ENCODE measurements around the gene MAL. TPM values are rescaled to one million over a fixed set of nuclear protein-coding genes. Genes with fewer than 3 reads are reported as not detected.

Gene MAL
- total RNA-seq, 1 experiment from 2014 or later, result not detected

DNA sequence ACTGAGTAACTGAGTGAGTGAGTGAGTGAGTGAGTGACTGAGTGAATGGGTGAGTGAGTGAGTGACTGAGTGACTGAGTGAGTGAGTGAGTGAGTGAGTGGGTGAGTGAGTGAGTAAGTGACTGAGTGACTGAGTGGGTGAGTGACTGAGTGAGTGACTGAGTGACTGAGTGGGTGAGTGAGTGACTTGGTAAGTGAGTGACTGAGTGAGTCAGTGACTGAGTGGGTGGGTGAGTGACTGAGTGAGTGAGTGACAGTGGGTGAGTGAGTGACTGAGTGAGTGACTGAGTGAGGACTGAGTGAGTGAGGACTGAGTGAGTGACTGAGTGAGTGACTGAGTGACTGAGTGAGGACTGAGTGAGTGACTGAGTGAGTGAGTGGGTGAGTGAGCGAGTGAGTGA, 13.9 kb downstream of the MAL start:
- DNase-seq (ENCODE audit: unreplicated experiment), result no peak
- Mint-ChIP-seq H3K4me1 (ENCODE audit: insufficient read depth, unreplicated experiment) (peaks cover 11% of the 10 kb centered on the region), H3K36me3 (ENCODE audit: insufficient read depth, unreplicated experiment) (no peaks in the 10 kb centered on the region), H3K27me3 (ENCODE audit: insufficient read depth, unreplicated experiment) (peaks cover 12% of the 10 kb centered on the region), H3K9me3 (ENCODE audit: unreplicated experiment) (peaks cover 33% of the 10 kb centered on the region), H3K4me3 (ENCODE audit: unreplicated experiment) (no peak overlapping the region), H3K27ac (ENCODE audit: low read depth, unreplicated experiment) (no peak overlapping the region)
- no peak for TF ChIP-seq CTCF (IDR thresholded peaks at IDR 0.05; ENCODE audit: unreplicated experiment)
- intact Hi-C loops (cut with micrococcal nuclease), result no loop called here
- POLR2A ChIA-PET, result no interaction called here
- CTCF ChIA-PET, result interaction anchor here (1.0 kb wide), 2 partner anchors 17 to 39 kb away, joined by 3 to 4 read pairs; no protein-coding TSS in a partner anchor
- no TSS peak for BruUV-seq (replicated peaks)

DNA sequence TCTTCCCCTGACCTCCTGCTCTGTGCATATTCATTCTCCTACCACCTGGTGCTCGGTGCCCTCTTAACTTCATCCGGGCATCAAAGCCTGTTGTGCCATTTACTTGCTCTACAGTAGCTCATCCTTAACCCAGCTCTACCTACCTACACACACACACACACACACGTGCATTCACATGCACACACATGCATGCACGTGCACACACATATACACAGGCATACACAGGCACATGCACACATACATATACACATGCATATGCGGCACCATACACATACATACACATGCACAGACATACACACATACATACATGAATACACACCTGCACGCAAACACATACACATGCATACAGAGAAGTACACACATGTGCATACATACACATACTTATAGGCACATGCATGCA, 14.5 kb downstream of the MAL start:
- intact Hi-C loops (cut with micrococcal nuclease), result no loop called here
- Mint-ChIP-seq H3K36me3 (ENCODE audit: insufficient read depth, unreplicated experiment) (no peaks in the 10 kb centered on the region), H3K27me3 (ENCODE audit: insufficient read depth, unreplicated experiment) (peaks cover 11% of the 10 kb centered on the region), H3K4me1 (ENCODE audit: insufficient read depth, unreplicated experiment) (peaks cover 11% of the 10 kb centered on the region), H3K27ac (ENCODE audit: low read depth, unreplicated experiment) (no peak overlapping the region), H3K9me3 (ENCODE audit: unreplicated experiment) (peaks cover 33% of the 10 kb centered on the region), H3K4me3 (ENCODE audit: unreplicated experiment) (no peak overlapping the region)
- no peak for TF ChIP-seq CTCF (IDR thresholded peaks at IDR 0.05; ENCODE audit: unreplicated experiment)
- ChIA-PET POLR2A (no interaction called here), CTCF (interaction anchor here (0.7 to 1.0 kb wide), 3 partner anchors 18 to 39 kb away, joined by 3 to 4 read pairs (median 4); no protein-coding TSS in a partner anchor)
- DNase-seq (ENCODE audit: unreplicated experiment), result no peak
- no TSS peak for BruUV-seq (replicated peaks)

GRCh38 chr2:95040426-95040825, 14.9 kb downstream of the MAL start:
- H3K27me3 Mint-ChIP-seq (ENCODE audit: insufficient read depth, unreplicated experiment), result peaks cover 11% of the 10 kb centered on the region
- TF ChIP-seq CTCF (IDR thresholded peaks at IDR 0.05; ENCODE audit: unreplicated experiment), result no peak
- peaks cover 33% of the 10 kb centered on the region for H3K9me3 Mint-ChIP-seq (ENCODE audit: unreplicated experiment)
- POLR2A ChIA-PET, result no interaction called here
- intact Hi-C loops (cut with micrococcal nuclease), result no loop called here
- DNase-seq (ENCODE audit: unreplicated experiment), result no peak
- no peak overlapping the region for H3K27ac Mint-ChIP-seq (ENCODE audit: low read depth, unreplicated experiment)
- no TSS peak for BruUV-seq (replicated peaks)
- H3K36me3 Mint-ChIP-seq (ENCODE audit: insufficient read depth, unreplicated experiment), result no peaks in the 10 kb centered on the region
- peaks cover 11% of the 10 kb centered on the region for H3K4me1 Mint-ChIP-seq (ENCODE audit: insufficient read depth, unreplicated experiment)
- no peak overlapping the region for H3K4me3 Mint-ChIP-seq (ENCODE audit: unreplicated experiment)
- CTCF ChIA-PET, result interaction anchor here (0.6 to 1.0 kb wide), 5 partner anchors 18 to 339 kb away, joined by 3 to 4 read pairs (median 4); no protein-coding TSS in a partner anchor

DNA sequence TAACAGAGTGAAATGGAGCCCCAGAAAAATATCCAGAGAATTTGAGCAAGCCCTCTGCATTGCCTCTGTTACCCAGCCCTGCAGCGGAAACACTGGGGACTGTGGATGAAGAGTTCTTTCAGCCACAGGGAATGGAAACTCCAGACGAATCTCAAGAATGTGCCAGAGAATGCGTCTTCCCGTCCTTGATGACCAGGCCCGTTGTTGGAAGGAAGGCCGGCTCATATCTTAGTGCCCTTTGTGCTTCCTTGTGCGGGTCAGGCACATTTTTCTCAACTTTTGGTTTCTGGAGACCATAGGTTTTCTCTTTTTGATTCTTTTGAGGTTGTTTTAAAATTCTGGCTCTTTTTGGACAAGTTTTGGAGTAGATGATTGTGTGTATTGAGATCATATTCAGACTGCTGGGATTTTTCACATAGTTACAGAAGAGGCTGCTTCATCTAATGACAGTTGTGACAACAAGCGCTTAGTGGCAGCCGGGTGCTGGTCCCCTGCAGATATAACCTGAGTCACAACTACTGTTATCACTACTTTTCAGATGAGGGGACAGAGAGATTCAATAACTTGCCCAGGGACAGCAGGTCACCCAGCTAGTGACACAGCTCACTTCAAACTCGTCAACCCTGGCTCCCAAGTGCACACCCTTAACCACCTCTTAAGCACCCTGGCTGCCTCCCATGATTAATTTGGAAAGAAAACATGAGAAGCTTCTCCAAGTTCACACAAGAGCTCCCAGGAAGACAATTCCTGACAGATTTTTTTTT, 15.7 kb downstream of the MAL start:
- no peaks in the 10 kb centered on the region for H3K36me3 Mint-ChIP-seq (ENCODE audit: insufficient read depth, unreplicated experiment)
- peaks cover 14% of the 10 kb centered on the region for H3K27me3 Mint-ChIP-seq (ENCODE audit: insufficient read depth, unreplicated experiment)
- H3K27ac Mint-ChIP-seq (ENCODE audit: low read depth, unreplicated experiment), result no peak overlapping the region
- no peak for DNase-seq (ENCODE audit: unreplicated experiment)
- TF ChIP-seq CTCF (IDR thresholded peaks at IDR 0.05; ENCODE audit: unreplicated experiment), result no peak
- no peak overlapping the region for H3K4me3 Mint-ChIP-seq (ENCODE audit: unreplicated experiment)
- ChIA-PET POLR2A (no interaction called here), CTCF (interaction anchor here (0.6 to 1.3 kb wide), 8 partner anchors 13 to 339 kb away, joined by 3 to 7 read pairs (median 4); no protein-coding TSS in a partner anchor)
- no TSS peak for BruUV-seq (replicated peaks)
- H3K9me3 Mint-ChIP-seq (ENCODE audit: unreplicated experiment), result peaks cover 33% of the 10 kb centered on the region
- H3K4me1 Mint-ChIP-seq (ENCODE audit: insufficient read depth, unreplicated experiment), result peaks cover 11% of the 10 kb centered on the region
- intact Hi-C loops (cut with micrococcal nuclease), result no loop called here

Data from MCF 10A (cell line).